Measurements from ENCODE around the gene SVIL.
"Not testable (repeated sequence)": the region's sequence is repeated elsewhere in the genome, so short reads cannot be mapped to it uniquely, and the experiment has no call there.

Gene SVIL

GRCh38 chr10:29622382-29622922 is 12.3 kb downstream of the SVIL start:
- DNase-seq (ENCODE audit: low read depth), result no peak

- DNase-seq (ENCODE audit: low read depth), result no peak
Measured at GRCh38 chr10:29621161-29621560, 13.6 kb downstream of the SVIL start.

- no peak for DNase-seq (ENCODE audit: low read depth)
Measured at GRCh38 chr10:29620112-29620690, 14.6 kb downstream of the SVIL start.

- DNase-seq (ENCODE audit: low read depth), result no peak
Measured at GRCh38 chr10:29619241-29619669, 15.5 kb downstream of the SVIL start.

GRCh38 chr10:29618341-29619171 is 16.2 kb downstream of the SVIL start:
- DNase-seq (ENCODE audit: low read depth), result no peak

- DNase-seq (ENCODE audit: low read depth), result no peak
Measured at GRCh38 chr10:29617880-29618340, 16.9 kb downstream of the SVIL start.

GRCh38 chr10:29616542-29616941 is 18.2 kb downstream of the SVIL start:
- no peak for DNase-seq (ENCODE audit: low read depth)

GRCh38 chr10:29615195-29615594 is 19.6 kb downstream of the SVIL start:
- DNase-seq (ENCODE audit: low read depth), result no peak

GRCh38 chr10:29614289-29614688 is 20.5 kb downstream of the SVIL start:
- not testable (repeated sequence) for DNase-seq (ENCODE audit: low read depth)

- no peak for DNase-seq (ENCODE audit: low read depth)
Measured at GRCh38 chr10:29613791-29614190, 21.0 kb downstream of the SVIL start.

GRCh38 chr10:29613196-29613595 is 21.6 kb downstream of the SVIL start:
- no peak for DNase-seq (ENCODE audit: low read depth)

GRCh38 chr10:29612657-29613056 is 22.1 kb downstream of the SVIL start:
- no peak for DNase-seq (ENCODE audit: low read depth)

GRCh38 chr10:29611781-29612381 is 22.9 kb downstream of the SVIL start:
- DNase-seq (ENCODE audit: low read depth), result no peak

- no peak for DNase-seq (ENCODE audit: low read depth)
Measured at GRCh38 chr10:29610876-29611647, 23.7 kb downstream of the SVIL start.

GRCh38 chr10:29610331-29610730 is 24.4 kb downstream of the SVIL start:
- not testable (repeated sequence) for DNase-seq (ENCODE audit: low read depth)

- no peak for DNase-seq (ENCODE audit: low read depth)
Measured at GRCh38 chr10:29609696-29610095, 25.1 kb downstream of the SVIL start.

- DNase-seq (ENCODE audit: low read depth), result no peak
Measured at GRCh38 chr10:29608476-29609301, 26.1 kb downstream of the SVIL start.

GRCh38 chr10:29608062-29608461 is 26.7 kb downstream of the SVIL start:
- no peak for DNase-seq (ENCODE audit: low read depth)

GRCh38 chr10:29607576-29607975 is 27.2 kb downstream of the SVIL start:
- no peak for DNase-seq (ENCODE audit: low read depth)

- DNase-seq (ENCODE audit: low read depth), result not testable (repeated sequence)
Measured at GRCh38 chr10:29606693-29607092, 28.1 kb downstream of the SVIL start.

GRCh38 chr10:29604291-29604825 is 30.4 kb downstream of the SVIL start:
- no peak for DNase-seq (ENCODE audit: low read depth)
